Stromal cell of bone marrow (primary cell): ENCODE data around the gene IL32.

Source experiments
- DNase-seq: peaks from one replicate; pipeline ENCODE4 v3.0.0-alpha.2; 2012; ENCODE audit warnings: low read depth

Gene IL32

DNA sequence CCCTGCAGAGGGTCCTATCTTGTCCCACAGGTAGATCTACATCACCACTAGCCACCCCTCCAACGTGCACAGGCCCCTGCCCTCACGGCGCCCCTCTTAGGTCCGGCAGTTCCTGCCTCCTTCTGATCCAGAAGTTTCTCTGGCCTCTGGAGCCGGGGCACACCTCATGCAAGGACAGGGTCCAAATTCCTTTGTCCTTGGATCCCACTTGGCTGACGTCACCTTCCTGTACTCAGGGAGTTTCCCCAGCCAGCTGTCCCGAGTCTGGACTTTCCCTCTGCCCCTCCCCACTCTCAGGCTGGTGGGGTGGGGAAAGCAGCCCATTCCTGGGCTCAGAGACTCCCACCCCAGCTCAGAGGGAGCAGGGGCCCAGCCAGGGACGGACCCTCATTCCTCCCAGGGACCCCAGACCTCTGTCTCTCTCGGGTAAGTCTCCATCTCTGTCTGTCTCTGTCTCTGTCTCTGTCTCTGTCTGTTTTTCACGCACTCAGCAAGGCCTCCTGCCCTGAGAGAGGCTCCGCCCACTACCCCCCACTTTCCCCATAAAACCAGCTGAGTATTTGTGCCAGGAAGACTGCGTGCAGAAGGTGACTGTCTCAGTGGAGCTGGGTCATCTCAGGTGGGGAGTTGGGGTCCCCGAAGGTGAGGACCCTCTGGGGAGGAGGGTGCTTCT, at the start of gene IL32:
IL32 (plus strand) TSS at position 572 of the 673 bp plus-strand sequence. CDS start 172 bp downstream, outside the sequence.
- no peak for DNase-seq

DNA sequence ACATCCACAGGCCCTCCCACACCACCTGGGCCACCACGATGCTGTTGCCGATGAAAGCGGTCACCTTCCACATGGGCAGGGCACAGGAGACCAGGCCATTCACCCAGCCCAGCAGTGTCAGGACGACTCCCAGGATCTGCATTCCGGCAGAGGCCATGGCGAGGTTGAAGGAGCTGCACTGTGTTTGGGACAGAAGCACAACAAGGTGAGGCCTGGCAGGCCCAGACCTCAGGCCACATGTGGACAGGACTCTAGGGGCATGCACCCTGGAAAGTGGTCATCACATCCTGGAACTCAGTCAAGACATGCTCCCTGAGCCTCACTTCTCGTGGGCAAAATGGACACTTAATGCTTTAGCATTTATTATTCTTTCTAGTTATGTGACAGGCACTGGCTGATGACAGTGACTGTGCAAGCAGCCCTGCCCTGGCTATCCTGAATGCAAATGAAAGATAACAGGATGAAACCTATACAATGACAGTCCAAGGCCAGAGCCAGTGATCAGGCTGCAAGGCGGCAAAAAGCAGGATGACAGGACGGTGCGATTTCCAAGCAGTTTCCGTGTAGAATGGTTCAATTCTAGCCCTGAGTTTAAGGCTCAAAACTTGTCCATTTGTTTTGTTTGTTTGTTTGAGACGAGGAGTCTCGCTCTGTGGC, 49.4 kb upstream of the IL32 start:
- DNase-seq, result no peak

GRCh38 chr16:3017344-3017743, 48.1 kb upstream of the IL32 start:
- no peak for DNase-seq

GRCh38 chr16:3017794-3018506, 47.5 kb upstream of the IL32 start, which contains the start of gene CLDN6:
Gene CLDN6, minus strand, starts transcription at chr16:3018183. Its CDS starts 2,162 bp downstream, at chr16:3016021.
- no peak for DNase-seq

DNA sequence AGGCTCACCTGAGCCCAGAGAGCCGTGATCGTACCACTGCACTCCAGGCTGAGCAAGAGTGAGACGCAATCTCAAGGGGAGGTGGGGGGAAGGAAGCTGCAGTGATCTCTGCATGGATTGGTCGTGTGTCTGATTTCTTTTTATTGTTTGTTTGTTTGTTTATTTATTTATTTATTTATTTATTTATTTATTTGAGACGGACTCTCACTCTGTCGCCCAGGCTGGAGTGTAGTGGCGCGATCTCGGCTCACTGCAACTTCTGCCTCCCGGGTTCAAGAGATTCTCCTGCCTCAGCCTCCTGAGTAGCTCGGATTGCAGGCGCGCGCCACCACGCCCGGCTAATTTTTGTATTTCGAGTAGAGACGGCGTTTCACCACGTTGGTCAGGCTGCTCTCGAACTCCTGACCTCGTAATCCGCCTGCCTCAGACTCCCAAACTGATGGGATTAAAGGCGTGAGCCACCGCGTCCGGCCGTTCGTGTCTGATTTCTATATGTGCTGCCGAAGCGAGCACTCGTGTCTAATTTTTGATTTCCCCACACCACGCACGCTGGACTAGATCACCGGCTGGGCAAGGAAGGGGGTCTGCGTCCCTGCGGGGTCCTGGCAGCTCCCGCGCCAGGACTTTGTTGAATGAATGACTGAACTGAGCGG, 45.7 kb upstream of the IL32 start:
- DNase-seq, result no peak

DNA sequence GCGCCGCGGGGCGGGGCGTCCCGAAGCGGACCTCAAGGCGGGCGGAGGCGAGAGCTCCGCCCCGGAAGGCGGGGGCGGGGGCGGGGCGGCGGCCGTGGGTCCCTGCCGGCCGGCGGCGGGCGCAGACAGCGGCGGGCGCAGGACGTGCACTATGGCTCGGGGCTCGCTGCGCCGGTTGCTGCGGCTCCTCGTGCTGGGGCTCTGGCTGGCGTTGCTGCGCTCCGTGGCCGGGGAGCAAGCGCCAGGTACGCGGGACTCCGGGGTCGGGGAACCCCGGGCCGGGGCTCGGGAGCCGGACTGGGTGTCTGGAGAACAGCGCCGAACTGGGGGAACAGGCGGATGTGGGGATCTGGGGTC, 45.2 kb upstream of the IL32 start, which contains the start of gene TNFRSF12A:
TNFRSF12A (plus strand) TSS at position 122 of the 357 bp plus-strand sequence; CDS start at position 152, 30 bp downstream.
- DNase-seq, result peak; percentile 60

DNA sequence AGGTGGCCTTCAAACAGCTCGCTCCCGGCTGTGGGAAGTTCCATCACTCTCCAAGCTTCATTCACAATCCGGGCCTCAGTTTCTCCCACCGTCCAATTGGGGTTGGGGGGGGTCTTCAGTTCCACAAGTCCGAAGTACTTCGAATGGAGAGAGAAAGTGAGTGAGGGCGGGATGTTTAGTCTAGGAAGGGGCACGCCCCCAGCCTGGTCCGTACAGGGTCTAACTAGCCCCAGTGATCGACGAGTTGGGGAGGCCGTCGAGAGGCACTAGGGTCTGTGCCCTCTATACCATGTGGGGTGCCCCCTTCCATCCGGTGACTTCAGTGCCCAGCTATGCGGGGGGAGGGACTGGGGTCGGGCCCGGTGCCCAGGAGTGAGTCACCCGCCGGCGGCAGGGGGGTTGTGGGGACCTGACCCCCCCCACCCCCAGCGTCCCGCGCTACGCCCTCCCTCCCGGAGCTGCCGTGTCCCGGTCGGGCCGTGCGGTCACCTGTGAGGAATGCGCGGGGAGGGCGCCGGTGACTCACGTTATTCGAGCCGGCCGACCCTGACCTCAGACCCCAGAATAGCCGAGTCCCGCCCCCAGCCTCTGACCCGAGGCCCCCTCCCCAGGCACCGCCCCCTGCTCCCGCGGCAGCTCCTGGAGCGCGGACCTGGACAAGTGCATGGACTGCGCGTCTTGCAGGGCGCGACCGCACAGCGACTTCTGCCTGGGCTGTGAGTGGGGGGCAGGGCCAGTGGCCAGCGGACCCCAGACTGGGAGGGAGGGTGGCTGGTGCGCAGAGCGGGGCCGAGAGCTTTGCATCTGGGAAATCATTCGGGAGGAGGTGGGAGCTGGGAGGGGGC, 44.6 kb upstream of the IL32 start:
- DNase-seq, result peak; percentile 65

- DNase-seq, result peak; percentile 96
Measured at GRCh38 chr16:3021449-3022207, 43.8 kb upstream of the IL32 start.

DNA sequence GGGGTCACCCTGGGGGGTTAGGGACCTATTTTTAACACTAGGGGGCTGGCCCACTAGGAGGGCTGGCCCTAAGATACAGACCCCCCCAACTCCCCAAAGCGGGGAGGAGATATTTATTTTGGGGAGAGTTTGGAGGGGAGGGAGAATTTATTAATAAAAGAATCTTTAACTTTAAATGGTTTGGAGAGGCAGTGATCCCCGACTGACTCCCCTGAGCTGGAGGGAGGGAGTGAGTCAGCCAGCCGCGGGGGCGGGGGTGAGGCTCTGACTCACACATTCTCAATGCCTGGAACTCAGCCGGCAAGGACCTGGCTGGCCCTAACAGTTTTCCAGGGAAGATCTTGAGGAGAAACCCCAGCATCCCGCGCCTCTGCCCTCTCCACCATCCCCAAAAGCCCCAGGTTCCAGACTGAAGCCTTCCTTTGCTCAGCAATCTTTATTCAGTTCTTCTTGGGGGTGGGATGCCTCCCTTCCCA, 43.2 kb upstream of the IL32 start:
- DNase-seq, result peak; percentile 93

- DNase-seq, result peak; percentile 58
Measured at GRCh38 chr16:3022684-3023414, 42.6 kb upstream of the IL32 start.

GRCh38 chr16:3023415-3023668, 42.1 kb upstream of the IL32 start:
- DNase-seq, result peak; percentile 40

GRCh38 chr16:3023669-3024478, 41.6 kb upstream of the IL32 start, which contains the start of the genes HCFC1R1 and THOC6:
Gene HCFC1R1, minus strand, starts transcription at chr16:3023942. Its CDS starts 1 bp downstream, at chr16:3023941.
Gene THOC6, plus strand, starts transcription at chr16:3024035. Its CDS starts 292 bp downstream, at chr16:3024327.
- peak; percentile 96 for DNase-seq

GRCh38 chr16:3025032-3026002, 40.1 kb upstream of the IL32 start:
- no peak for DNase-seq

DNA sequence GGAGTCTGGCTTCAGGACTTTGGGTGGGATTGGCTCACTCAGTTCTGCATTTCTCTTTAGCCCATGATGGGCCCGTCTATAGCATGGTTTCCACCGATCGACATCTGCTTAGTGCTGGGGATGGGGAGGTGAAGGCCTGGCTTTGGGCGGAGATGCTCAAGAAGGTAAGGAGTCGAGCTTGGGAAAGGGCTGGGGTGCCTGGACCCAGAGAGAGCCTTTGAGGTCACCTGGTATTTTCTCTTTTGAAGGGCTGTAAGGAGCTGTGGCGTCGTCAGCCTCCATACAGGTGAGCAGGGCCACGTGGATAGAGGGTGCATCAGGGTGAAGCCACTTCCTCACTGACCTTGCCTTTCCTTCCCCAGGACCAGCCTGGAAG, 39.4 kb upstream of the IL32 start:
- DNase-seq, result no peak

DNA sequence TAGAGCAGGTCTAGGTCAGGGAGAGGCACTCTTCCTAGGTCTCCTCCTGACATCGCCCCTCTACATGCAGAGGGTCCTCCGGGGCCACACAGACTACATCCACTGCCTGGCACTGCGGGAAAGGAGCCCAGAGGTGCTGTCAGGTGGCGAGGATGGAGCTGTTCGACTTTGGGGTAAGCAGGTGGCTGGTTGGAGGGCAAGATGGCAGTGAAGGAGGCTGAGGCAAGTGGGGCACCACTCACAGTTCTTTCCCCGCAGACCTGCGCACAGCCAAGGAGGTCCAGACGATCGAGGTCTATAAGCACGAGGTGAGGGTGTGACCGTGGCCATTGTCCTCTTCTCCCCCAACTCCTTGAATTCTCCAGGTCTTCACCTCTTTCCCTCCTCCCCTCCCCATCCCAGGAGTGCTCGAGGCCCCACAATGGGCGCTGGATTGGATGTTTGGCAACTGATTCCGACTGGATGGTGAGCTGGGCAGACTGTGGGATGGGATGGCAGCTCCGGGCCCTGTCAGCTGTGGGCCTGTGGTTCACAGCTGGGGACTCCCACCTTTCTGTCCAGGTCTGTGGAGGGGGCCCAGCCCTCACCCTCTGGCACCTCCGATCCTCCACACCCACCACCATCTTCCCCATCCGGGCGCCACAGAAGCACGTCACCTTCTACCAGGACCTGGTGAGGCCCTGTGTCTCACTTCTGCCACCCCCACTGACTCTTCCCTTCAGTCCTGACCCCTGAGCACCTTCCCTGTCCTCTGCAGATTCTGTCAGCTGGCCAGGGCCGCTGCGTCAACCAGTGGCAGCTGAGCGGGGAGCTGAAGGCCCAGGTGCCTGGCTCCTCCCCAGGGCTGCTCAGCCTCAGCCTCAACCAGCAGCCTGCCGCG, 38.6 kb upstream of the IL32 start:
- DNase-seq, result no peak

GRCh38 chr16:3027489-3027795, 38.0 kb upstream of the IL32 start:
- no peak for DNase-seq
